Measurements from ENCODE around the gene NOTCH4. TPM values are rescaled to one million over a fixed set of nuclear protein-coding genes. Genes with fewer than 3 reads are reported as not detected.

The NOTCH4 gene
- total RNA-seq, 4 donors from 2014 or later = 15.1 to 208 (median 49.7) TPM

DNA sequence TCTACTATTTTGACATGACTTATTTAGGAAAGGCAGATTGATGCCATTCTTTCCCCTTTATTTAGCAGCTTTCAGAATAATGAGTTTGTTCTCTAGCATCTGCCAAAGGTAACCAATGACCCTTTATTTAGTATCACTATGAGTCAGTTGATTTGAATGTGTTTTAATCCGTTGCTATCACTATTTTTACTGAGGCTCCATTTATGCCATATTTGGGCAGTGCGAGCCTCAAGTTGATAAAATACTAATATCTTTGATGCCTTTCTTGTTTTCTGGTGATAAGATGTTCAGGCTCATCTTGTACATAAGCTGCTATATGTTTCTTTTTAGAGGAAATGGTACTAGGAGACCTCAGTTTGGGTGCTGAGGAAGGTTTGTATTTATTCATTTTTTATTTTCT is 15.6 kb upstream of the NOTCH4 start:
- TF ChIP-seq, protein P1, sequence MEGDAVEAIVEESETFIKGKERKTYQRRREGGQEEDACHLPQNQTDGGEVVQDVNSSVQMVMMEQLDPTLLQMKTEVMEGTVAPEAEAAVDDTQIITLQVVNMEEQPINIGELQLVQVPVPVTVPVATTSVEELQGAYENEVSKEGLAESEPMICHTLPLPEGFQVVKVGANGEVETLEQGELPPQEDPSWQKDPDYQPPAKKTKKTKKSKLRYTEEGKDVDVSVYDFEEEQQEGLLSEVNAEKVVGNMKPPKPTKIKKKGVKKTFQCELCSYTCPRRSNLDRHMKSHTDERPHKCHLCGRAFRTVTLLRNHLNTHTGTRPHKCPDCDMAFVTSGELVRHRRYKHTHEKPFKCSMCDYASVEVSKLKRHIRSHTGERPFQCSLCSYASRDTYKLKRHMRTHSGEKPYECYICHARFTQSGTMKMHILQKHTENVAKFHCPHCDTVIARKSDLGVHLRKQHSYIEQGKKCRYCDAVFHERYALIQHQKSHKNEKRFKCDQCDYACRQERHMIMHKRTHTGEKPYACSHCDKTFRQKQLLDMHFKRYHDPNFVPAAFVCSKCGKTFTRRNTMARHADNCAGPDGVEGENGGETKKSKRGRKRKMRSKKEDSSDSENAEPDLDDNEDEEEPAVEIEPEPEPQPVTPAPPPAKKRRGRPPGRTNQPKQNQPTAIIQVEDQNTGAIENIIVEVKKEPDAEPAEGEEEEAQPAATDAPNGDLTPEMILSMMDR (IDR thresholded peaks at IDR 0.05) = no peak
- ATAC-seq (ENCODE audit: low FRiP score) (no peak), DNase-seq (ENCODE audit: low spot score) (no peak)

DNA sequence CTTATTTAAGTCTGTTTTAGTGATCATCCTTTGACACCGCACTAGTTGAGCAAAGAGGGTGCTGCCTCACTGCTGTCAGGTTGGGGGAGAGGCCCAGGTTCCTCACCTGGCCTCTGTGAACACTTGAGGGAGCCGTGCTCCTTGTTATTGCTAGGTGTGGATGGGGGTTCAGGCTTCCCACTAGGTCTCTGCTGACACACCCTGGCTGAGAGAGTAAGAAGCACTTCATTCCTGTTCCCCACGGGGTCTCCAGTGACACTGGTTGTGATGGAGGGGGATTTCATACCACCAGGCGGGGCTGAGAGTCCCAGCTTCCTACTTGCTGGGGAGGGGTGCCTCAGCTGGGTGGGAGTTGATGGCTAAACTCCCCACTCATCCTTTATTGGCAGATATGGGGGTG is 11.1 kb upstream of the NOTCH4 start:
- ATAC-seq (ENCODE audit: low FRiP score) (no peak), DNase-seq (ENCODE audit: low spot score) (no peak)
- TF ChIP-seq, protein P1 (IDR thresholded peaks at IDR 0.05) = no peak

DNA sequence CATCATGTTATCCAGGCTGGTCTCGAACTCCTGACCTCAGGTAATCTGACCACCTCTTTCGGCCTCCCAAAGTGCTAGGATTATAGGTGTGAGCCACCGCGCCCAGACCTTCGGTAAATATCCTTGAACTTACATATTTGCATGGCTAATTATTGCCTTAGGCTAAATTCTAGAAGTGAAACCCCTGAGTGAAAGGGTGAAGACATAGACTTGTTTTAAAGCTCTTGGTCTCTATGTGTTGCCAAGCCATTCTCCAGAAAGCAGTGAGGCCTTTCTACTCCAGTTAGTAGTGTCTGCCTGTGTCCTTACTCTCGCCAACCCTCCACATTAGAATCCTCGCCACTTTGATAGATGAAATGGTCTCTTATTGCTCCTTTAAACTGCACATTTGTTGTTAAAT is 2.6 kb upstream of the NOTCH4 start:
- TF ChIP-seq, protein P1 (IDR thresholded peaks at IDR 0.05) = no peak
- no peak for DNase-seq (ENCODE audit: low spot score)
- no peak for ATAC-seq (ENCODE audit: low FRiP score)

DNA sequence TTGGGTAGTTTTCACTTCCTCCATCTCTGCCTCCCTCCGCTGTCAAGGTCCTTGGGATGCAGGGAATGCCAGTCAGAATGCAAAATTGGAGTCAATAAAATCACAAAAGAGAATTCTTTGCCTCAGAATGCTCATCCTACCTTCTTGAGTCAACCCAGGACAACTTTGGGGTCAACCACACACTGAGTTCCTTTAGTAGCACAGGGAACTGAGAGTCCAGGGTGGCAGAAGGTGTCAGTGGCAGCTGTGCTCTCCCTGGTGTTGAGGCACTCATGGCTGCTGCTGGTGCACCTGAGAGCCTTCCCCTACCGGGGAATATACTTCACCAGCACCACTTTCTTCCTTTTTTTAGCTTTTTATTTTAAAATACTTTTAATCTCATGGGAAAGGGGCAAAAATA is 829 bp upstream of the NOTCH4 start:
- ATAC-seq (ENCODE audit: low FRiP score) = no peak
- TF ChIP-seq, protein P1 (IDR thresholded peaks at IDR 0.05) = no peak
- DNase-seq (ENCODE audit: low spot score) = no peak

DNA sequence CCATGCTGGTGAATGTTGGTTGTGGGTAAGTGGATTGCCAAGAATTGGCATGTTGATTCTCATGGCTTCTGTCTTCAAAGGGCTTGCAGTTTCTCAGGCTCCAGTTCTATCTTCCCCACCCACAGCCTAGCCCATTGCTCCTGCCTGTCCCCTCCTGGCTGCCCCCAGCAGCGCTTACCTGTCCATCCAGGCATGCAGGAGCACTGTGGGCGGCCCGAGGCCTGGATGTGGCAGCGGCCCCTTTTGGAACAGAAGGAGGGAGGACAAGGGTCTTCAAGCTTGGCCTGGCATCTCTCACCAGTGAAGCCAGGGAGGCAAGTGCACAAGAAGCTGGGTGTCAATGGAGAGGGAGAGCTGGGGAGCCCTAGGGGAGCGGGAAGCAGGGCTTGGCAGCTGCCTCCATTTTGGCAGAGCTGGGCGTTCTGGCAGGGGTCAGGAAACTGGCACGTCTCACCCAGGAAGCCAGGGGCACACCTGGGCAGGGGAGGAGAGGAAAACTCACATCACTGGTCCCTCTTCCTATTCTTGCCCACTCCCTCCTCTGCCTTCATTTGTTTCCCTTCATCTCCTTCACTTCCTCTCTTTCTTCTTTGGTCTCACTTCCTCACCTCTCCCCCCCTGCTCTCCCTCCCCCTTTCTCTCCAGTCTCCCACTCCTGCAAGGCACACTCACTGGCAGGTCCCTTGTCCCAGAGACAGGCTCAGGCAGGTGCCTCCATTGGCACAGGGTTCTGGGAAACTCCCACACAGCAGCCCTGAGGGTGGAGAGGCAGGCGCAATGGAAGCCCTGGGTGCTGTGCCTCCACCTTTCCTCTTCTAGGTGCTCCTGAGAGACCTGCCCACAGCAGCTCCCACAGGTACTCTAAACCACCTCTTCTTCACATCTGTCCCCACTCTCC is 1.3 kb downstream of the NOTCH4 start:
- DNase-seq (ENCODE audit: low spot score) (no peak), ATAC-seq (ENCODE audit: low FRiP score) (no peak)
- TF ChIP-seq, protein P1 (IDR thresholded peaks at IDR 0.05) = no peak

DNA sequence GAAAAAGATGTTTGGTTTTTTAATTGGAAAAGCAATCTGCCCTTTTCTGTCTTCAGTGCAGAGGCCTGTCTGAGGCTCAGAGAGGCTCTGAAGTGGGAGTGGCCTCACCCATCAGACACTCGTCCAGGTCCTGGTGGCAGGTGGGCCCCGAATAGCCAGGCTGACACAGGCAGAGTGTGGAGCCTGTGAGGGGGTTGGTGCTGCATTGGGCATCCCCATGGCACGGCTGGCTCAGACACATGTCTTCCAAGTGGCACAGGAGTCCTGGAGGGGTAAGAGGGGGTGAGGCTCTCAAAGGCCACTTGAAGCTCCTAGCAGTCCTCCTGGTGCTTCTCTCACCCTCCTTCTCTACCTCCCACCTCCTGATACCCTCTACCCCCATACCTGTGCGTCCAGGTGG is 3.8 kb downstream of the NOTCH4 start:
- no peak for ATAC-seq (ENCODE audit: low FRiP score)
- TF ChIP-seq, protein P1 (IDR thresholded peaks at IDR 0.05) = no peak
- DNase-seq (ENCODE audit: low spot score) = no peak

DNA sequence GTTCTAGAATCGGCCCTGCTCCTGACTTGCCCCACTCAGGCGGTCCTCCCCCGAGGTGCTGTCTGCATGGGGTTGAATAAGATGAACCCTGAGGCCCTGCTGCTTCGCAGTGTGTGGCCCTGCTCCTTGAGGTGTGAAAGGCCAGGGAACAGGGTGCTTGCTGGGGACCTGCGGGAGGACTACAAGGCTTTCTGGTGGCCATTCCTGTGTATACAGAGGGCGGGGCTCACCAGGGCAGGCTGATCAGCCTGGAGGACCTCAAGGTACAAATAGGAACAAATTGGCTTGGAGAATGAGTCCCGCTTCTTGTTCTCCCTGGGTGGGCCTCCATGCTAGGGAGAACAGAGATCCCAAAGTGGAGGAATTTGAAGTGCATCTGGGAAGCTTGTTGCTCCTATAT is 5.7 kb downstream of the NOTCH4 start:
- TF ChIP-seq, protein P1 (IDR thresholded peaks at IDR 0.05) = no peak
- DNase-seq (ENCODE audit: low spot score) (no peak), ATAC-seq (ENCODE audit: low FRiP score) (no peak)
